Left lung (tissue), 10 donors: ENCODE data around the gene CD276. TPM values are rescaled to one million over a fixed set of nuclear protein-coding genes. Genes with fewer than 3 reads are reported as not detected.

Source experiments
- ATAC-seq: fragments of 200-7000 bp; cut with Tn5 transposase; one replicate; pipeline ENCODE4 v1.9.1; 2020; ENCODE audit warnings: moderate library complexity
- DNase-seq, 4 donors: peaks; one replicate each; pipeline ENCODE4 v3.0.0-alpha.2; 2013 to 2020
- H3K27ac ChIP-seq, 2 donors: fragments of 200-600 bp; sonication (generic) in 1 of 2; one replicate each; pipeline versions ENCODE4 v1.5.0 to v1.8.0; 2020 to 2021
- H3K27me3 ChIP-seq, 2 donors: fragments of 200-600 bp; sonication (generic) in 1 of 2; one replicate each; pipeline versions ENCODE4 v1.5.0 to v1.8.0; 2020 to 2021
- H3K36me3 ChIP-seq, 2 donors: fragments of 200-600 bp; sonication (generic) in 1 of 2; one replicate each; pipeline versions ENCODE4 v1.5.0 to v1.8.0; 2020 to 2021
- H3K4me1 ChIP-seq, 2 donors: fragments of 200-600 bp; one replicate each; pipeline ENCODE4 v1.8.0; 2021
- H3K4me3 ChIP-seq, 2 donors: fragments of 200-600 bp; sonication (generic) in 1 of 2; one replicate each; pipeline versions ENCODE4 v1.5.0 to v1.8.0; 2020 to 2021; ENCODE audit warnings: mild to moderate bottlenecking in 1 of 2
- H3K9me3 ChIP-seq, 2 donors: fragments of 200-600 bp; sonication (generic) in 1 of 2; one replicate each; pipeline versions ENCODE4 v1.5.0 to v1.8.0; 2020 to 2021
- intact Hi-C, 2 donors: fragments of 100-400 bp; cut with DNase I; formaldehyde crosslinking; loops; one replicate each; pipeline versions ENCODE4 v1.11.2 to v1.14.2; 2022
- polyA plus RNA-seq, 6 donors: library from polyadenylated mRNA; unstranded; fragments of 120-200 nt; gene quantifications; one replicate each; pipeline ENCODE4 v1.2.1, GENCODE V29; 2013; ENCODE audit not compliant: insufficient read length in 6 of 6
- total RNA-seq, 2 donors: library from RNA; stranded (reverse); fragmentation: NEBNext Ultra II Directional; extraction: Animal tissue kit (Norgen Biotek cat#: 25700); gene quantifications; one replicate each; pipeline ENCODE4 v1.2.1, GENCODE V29; 2021
- TF ChIP-seq, protein P1 (sequence below), 2 donors: fragments of 200-600 bp; sonication (generic) in 1 of 2; IDR thresholded peaks; one replicate each; pipeline versions ENCODE4 v1.5.0 to v1.8.0; 2021; ENCODE audit warnings: antibody characterized with exemption in 2 of 2
- donor health status: DM: no; HTN: yes; CAD: no.
- donor health status: DM: no; HTN: no; CAD: no.

Gene CD276
- total and polyA plus RNA-seq, 8 donors, result 71.9 to 185 (median 156) TPM

DNA sequence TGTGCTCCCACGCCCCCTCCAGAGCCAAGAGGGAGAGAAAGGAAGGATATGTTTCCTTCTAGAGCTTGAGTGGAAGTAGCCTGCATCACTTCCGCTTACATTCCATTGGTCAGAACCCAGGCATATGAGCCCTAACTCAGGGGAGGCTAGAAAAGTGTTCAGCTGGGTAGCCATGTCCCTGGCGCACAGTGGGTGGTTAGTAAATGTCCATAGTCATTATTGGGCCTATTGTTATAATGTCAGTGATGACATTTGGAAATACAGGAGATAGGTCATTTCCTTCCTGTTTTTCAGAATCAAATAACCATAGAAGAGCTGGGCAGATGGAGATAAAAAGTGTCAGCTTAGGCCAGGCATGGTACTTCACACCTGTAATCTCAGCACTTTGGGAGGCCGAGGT, 27.3 kb downstream of the CD276 start:
- DNase-seq (peak in 1 of 4 donors; percentile 42), ATAC-seq (peak; percentile 61)
- Histone ChIP-seq H3K27me3 (no peaks in the 10 kb centered on the region), H3K36me3 (peaks cover 0 to 36% of the 10 kb centered on the region in 2 donors), H3K27ac (no peak overlapping the region), H3K4me1 (peaks cover 0 to 10% of the 10 kb centered on the region in 2 donors), H3K4me3 (no peak overlapping the region), H3K9me3 (no peaks in the 10 kb centered on the region)
- intact Hi-C loops, result no loop called here
- TF ChIP-seq, protein P1, sequence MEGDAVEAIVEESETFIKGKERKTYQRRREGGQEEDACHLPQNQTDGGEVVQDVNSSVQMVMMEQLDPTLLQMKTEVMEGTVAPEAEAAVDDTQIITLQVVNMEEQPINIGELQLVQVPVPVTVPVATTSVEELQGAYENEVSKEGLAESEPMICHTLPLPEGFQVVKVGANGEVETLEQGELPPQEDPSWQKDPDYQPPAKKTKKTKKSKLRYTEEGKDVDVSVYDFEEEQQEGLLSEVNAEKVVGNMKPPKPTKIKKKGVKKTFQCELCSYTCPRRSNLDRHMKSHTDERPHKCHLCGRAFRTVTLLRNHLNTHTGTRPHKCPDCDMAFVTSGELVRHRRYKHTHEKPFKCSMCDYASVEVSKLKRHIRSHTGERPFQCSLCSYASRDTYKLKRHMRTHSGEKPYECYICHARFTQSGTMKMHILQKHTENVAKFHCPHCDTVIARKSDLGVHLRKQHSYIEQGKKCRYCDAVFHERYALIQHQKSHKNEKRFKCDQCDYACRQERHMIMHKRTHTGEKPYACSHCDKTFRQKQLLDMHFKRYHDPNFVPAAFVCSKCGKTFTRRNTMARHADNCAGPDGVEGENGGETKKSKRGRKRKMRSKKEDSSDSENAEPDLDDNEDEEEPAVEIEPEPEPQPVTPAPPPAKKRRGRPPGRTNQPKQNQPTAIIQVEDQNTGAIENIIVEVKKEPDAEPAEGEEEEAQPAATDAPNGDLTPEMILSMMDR (IDR thresholded peaks at IDR 0.05), result no peak

DNA sequence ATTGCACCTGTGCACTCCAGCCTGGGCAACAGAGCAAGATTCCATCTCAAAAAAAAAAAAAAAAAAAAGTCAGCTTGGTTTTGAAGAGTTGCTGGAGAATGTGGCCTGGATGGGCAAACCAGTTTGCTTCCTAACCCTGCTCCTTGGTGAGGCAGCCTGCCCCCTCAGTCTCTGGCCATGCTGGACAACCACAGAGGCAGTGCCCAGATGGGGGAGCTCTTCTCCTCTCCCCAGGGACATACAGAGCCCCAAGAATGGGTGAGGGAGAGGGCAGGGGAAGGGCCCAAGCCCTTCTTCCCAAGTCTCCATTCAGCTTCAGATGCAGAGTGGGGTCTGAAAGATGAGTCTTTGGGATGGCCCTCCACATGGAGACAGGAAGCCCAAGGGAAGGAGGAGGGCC, 27.9 kb downstream of the CD276 start:
- Histone ChIP-seq H3K9me3 (no peaks in the 10 kb centered on the region), H3K36me3 (peaks cover 0 to 36% of the 10 kb centered on the region in 2 donors), H3K4me1 (peaks cover 0 to 10% of the 10 kb centered on the region in 2 donors), H3K4me3 (no peak overlapping the region), H3K27me3 (no peaks in the 10 kb centered on the region), H3K27ac (no peak overlapping the region)
- TF ChIP-seq, protein P1 (IDR thresholded peaks at IDR 0.05), result no peak
- no peak for DNase-seq
- intact Hi-C loops, result no loop called here
- ATAC-seq, result peak; percentile 4

DNA sequence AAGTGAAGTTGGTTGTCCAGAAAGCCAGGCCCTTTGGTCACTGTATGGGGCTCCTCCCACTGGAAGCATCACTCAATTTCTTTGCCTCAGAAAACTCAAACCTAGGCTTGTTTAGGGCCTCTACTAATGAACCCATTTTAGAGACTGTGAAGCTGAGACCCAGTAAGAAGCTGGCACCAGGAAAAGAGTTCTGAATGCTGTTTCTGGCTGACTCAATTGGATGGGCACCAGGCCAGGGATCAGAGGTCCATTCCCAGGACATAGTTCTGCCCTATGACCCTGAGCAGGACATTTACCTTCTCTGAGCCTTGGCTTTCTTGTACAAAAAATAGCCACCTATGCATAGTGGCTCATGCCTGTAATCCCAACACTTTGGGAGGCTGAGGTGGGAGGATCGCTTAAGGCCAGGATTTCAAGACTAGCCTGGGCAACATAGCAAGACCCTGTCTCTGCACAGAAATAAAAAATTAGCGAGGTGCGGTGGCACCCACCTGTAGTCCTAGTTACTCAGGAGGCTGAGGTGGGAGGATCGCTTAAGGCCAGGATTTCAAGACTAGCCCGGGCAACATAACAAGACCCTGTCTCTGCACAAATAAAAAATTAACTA, 30.6 kb downstream of the CD276 start:
- no peak overlapping the region for H3K4me3 ChIP-seq
- ATAC-seq (no peak), DNase-seq (no peak)
- TF ChIP-seq, protein P1 (IDR thresholded peaks at IDR 0.05), result no peak
- no peaks in the 10 kb centered on the region for H3K9me3 ChIP-seq
- H3K27me3 ChIP-seq, result no peaks in the 10 kb centered on the region
- H3K27ac ChIP-seq, result no peak overlapping the region
- intact Hi-C loops, result no loop called here
- H3K4me1 ChIP-seq, result peaks cover 0 to 10% of the 10 kb centered on the region in 2 donors
- peaks cover 0 to 18% of the 10 kb centered on the region in 2 donors for H3K36me3 ChIP-seq

DNA sequence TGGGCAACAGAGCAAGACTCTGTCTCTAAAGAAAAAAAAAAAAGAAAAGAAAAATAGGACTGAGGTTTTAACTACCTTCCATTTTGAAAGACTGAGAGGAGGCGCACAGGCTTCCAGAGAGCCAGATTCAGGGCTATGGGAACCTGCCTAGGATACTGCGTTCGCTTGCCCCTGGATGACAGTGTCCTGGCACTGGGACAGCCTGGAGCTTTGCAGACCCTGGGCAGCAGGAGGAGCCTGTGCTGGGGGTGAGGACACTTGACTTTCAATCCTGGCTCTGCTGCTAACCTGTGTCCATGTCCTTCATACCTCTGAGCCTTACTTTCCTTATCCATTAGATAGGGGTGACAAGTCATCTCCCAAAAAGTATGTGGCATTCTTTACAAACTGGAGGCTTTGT, 31.2 kb downstream of the CD276 start:
- intact Hi-C loops, result no loop called here
- ATAC-seq (no peak), DNase-seq (no peak)
- Histone ChIP-seq H3K4me1 (peaks cover 0 to 10% of the 10 kb centered on the region in 2 donors), H3K27ac (no peak overlapping the region), H3K9me3 (no peaks in the 10 kb centered on the region), H3K36me3 (peaks cover 0 to 18% of the 10 kb centered on the region in 2 donors), H3K4me3 (no peak overlapping the region), H3K27me3 (no peaks in the 10 kb centered on the region)
- TF ChIP-seq, protein P1 (IDR thresholded peaks at IDR 0.05), result no peak

DNA sequence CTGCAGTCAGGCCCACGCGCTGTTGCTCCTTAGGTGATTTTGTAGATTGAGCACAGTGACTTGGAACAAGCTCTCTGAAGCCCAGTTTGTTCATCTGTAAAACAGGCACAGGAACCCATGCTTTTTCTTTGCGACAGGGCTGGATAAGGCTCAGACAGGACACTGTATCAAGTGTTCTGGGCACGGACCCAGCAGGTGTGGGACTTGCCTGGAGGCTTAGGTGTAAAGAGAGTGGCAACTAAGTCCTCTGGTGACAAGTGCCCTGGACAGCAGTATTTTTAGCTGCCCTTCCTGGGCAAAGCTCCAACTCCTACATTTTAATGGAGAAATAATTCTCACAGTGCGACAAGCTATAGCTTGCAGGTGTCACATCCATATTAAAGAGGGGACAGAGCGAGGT, 32.2 kb downstream of the CD276 start:
- Histone ChIP-seq H3K27me3 (no peaks in the 10 kb centered on the region), H3K4me3 (no peak overlapping the region), H3K4me1 (peaks cover 0 to 3% of the 10 kb centered on the region in 2 donors), H3K27ac (no peak overlapping the region), H3K36me3 (peaks cover 0 to 18% of the 10 kb centered on the region in 2 donors), H3K9me3 (no peaks in the 10 kb centered on the region)
- ATAC-seq, result peak; percentile 93
- intact Hi-C loops, result no loop called here
- TF ChIP-seq, protein P1 (IDR thresholded peaks at IDR 0.05), result no peak
- DNase-seq, result peak in 1 of 4 donors; percentile 92
